Skeletal muscle cell (primary cell): Measurements from ENCODE around the gene EHD1.

ENCODE experiments used
- DNase-seq: peaks from one replicate; pipeline ENCODE4 v3.0.0-alpha.2; 2010; ENCODE audit warnings: low read depth
- H3K4me3 ChIP-seq: 2 replicates; pipeline ENCODE4 v1.5.1; 2011; ENCODE audit warnings: low read depth, mild to moderate bottlenecking, control low read depth, low read length, moderate library complexity

The EHD1 gene

DNA sequence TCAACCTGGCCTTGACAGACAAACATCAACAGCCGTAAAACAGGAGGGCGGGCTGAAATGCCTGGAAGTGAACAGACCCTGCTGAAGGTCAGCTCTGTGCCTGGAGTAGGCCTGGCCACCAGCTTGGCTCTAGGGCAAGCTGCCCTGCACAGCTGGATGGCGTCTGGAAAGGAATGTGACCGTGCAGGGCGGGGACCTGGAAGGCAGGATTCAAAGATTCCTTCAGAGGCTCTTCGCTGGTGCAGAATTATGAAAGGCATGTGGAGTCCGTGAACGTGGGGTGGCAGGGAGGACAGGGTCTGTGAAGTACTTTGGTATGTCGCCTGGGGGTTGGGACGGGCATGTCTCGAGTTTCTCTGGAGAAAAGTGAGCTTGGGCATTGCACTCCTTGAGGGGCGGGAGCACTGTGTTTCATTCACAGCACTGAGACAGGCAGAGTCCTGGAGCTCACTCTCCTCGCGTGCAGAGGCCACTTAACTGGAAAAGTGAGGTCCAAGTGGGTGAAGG is 1.5 kb downstream of the EHD1 start:
- no peak for DNase-seq
- peak overlapping the region; percentile 96 for H3K4me3 ChIP-seq

DNA sequence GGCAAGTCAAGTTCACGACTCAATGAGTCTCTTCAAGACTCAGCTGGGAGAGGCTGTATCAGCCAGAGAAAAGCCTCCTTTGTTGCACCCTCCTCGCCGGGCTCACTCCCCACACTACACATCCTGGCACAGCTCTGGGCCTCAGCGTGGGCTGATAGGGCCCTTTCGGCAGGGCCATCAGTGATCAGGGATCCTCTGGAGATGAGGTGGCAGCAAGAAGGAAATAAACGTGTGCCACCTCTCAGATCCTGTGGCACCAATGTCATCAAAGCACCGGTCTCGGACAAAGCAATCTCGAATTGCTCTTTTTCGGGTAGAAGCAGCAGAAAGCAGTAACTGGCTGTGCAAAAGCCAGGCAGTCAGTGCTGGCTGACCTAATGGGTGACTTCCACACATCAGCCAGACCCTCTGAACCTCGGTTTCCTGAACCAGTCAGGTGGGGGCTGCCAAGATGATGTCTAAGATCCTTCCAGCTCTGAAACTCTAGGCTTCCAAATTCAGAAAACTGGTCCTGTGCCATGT is 2.1 kb downstream of the EHD1 start:
- DNase-seq = no peak
- peak overlapping the region; percentile 96 for H3K4me3 ChIP-seq

DNA sequence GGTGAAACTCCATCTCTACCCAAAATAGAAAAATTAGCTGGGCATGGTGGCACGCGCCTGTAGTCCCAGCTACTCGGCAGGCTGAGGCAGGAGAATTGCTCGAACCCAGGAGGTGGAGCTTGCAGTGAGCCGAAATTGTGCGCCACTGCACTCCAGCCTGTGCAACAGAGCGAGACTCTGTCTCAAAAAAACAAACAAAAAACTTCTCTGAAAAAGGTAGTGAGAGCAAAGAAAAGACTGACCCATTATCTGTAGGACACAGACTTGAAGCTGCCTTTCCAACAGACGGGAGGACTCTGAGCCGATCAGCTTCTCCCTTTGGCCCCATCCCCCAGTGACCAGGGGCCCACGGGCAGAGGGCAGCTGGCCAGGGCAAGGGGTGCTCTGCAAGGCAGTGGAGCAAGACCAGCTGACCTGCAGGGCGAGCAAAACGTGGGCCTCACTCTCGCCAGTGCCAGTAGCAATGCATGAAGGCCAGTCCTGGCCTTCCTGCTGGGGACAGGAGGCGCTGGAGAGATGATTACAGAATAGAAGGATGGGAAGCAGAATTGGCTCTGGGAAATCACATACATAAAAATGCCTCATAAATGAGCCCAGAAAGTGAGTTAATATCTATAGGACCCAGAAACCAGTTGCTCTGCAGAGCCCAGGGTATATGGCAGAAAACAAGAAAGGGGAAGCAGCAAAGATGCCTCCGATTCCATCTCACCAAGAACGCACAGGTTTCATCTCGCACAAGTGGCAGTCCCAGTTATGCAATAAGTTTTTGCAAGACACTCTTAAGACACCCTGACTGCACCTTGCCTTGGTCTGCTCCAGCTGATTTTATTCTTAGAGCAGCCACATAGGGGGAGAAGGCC is 2.8 kb downstream of the EHD1 start:
- peak overlapping the region; percentile 96 for H3K4me3 ChIP-seq
- DNase-seq = no peak

DNA sequence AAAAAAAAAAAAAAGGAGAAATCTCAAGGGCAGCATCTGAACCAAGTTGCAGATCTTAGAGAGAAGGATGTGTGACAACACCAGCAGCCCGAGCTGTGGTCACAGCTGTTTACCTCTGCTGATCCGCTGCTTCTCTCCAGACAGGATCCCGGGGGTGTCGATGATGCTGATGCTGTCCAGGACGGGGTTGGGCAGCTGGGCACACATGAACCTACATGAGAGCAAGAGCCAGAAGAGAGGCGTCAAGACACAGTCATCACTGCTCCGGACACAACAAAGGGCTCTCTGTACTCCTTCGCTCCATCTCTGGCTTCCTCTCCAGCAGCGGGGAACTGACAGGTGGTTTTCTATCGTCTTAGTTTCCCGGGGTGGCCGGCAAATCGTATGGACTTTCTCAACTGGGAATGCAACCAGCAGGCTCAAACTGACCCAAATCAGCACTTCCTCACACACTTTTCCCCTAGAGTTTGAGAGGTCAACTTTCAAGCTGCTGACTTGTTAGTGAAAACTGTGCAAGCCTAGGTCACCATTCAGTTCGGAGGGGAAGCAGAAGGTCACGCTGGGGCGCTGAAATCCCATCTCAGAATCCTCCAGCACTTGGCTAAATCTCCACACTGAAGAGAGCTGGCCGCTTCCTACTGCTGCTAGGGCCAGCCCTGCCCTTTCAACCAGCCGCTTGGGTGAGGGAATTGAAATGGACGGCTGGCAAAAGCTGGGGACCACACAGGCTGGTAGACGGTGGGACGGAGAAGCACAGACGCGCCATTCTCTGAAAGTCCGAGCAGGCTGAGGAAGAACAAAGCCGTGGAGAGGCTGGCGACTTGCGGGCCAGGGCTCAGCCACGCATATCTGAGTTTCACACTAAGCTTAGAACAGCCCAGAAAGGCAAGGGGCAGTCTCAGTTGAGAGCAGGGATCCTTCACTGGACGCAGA is 3.8 kb downstream of the EHD1 start:
- no peak for DNase-seq
- H3K4me3 ChIP-seq = no peak overlapping the region

DNA sequence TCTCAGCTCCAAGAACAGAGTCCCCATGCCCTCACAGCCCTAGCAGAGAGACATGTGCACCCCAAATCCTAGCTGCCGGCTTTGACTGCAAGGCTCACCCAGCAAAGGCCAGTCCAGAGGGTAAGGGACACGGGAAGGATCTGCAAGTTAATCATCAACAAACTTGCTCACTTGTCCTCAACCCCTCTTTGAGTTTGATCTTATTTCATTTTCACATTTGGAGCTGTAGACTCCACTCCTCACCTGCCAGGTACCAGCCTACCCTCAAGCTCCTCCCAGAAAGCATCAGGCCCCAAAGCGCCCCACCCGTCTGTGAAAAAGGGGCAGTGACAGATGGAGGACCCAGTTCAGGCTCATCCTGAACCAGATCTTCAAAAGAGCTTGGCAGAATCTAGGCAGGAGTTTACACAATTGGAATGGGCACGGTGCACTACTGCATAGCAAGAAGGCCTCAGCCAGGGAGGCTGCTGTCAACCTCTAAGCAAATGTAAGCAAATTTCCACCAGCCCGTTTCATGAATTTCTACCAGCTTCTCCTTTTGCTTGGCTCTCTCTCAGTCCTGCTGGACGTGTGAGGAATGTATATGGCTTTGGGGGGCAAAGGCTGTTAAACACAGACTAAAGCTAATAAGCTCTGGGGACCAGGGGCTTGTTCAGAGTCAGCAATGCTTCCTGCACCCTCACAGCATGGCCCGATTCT is 5.5 kb downstream of the EHD1 start:
- H3K4me3 ChIP-seq = no peak overlapping the region
- DNase-seq = no peak

DNA sequence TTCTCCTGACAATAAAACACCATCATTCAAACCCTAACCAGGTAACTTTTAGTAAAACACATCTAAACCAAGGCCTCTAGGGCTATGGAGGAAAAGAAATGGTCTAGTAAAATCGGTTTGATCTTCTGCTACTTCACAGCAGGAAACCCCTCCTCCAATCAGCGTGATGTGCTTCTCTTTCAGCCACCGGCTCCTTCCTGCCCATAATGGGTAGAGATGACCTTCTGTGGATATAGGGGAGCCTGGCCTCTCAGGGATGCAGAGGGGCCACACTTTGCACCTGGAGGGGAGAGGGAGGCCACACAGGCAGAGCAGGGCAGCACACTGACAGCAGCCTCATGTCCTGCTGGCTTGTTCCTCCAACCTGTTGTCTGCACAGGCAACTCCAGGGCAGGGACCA is 6.9 kb downstream of the EHD1 start:
- no peak for DNase-seq
- H3K4me3 ChIP-seq = no peak overlapping the region

DNA sequence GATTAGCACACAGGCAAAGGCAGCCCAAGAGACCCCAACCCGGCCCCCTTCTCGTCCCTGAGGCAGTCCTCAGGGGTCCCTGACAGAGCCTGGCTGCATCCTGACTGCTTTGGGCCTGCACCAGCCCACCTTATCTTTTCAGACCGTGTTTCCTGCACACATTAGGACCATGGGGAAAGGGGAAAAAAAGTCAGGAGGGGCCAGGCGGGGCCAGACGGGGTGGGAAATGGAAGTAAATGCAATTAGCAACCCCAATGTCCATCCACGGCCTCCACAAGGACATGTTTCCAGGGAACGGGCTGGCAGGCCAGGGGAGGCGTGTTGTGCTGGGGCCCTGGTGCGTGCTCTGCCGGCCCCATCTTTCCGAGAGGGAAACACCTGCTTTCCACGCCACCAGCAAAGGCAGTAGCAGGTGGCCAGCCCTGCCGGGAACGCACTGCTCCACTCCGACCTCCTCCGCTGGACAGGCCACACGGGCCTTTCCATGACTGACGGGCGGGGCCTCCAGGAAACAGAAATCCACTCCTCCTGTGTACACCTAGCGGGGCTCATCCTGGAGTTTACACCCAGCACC is 7.4 kb downstream of the EHD1 start:
- no peak overlapping the region for H3K4me3 ChIP-seq
- DNase-seq = no peak

DNA sequence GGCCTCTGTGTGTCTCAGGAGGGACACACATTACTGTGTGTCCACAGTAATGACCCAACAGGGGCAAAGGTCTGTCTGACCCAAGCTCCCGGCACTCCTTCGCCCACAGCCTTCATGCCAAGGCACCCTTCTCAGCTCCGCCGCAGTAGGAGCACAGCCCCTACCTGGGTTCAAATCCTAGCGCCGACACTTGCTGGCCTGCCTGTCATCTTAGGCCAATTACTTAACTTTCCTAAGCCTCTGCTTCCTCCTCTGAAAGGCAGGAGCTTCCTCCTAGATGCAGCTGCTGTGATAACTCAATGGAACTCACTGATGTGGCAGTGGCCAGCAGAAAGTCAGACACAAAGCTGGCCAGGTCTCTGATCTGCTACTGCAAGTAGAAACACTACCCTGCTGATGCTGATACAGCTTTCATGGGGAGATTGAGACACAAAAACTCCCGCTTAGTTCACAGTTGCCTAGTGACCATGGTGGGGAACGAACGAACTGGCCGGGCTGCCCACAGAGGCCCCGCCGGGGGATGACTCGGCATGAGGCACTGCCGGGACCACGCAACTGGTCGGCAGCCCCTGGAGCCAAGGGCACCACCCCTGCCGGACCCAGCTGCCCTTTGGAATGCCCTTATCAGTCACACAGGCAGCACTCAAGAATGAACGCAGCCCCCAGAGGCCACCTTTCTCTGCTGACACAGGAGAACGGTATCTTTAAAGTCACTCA is 8.1 kb downstream of the EHD1 start:
- DNase-seq = no peak
- H3K4me3 ChIP-seq = no peak overlapping the region

DNA sequence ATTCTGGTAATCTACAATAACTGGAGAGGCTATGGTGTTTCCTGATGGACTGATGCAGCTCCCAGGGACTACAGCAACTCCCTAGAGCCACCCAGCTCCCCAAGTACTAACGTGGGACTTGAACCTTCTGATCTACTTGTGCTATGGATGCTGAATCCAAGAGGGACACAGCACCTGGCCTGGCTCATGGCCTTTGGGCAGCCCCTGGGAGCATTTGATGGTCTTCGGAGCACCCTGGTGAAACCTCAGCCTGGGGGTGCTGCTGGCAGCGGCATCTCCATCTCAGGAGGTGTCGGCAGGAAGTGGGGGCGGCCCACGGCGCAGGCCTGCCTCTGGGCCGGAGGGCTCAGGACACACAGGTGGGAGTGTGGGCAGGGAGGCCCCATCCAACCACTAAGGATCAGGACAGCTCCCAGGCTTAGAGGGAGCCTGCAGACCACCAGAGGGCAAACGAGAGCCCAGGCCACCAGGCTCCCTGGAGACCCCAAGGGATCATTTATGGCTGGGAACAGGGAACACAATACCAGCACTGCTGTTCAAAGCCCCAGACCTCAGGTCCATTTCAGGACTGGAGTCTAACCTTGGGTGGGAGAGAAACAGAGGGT is 8.7 kb downstream of the EHD1 start:
- DNase-seq = no peak
- H3K4me3 ChIP-seq = no peak overlapping the region

DNA sequence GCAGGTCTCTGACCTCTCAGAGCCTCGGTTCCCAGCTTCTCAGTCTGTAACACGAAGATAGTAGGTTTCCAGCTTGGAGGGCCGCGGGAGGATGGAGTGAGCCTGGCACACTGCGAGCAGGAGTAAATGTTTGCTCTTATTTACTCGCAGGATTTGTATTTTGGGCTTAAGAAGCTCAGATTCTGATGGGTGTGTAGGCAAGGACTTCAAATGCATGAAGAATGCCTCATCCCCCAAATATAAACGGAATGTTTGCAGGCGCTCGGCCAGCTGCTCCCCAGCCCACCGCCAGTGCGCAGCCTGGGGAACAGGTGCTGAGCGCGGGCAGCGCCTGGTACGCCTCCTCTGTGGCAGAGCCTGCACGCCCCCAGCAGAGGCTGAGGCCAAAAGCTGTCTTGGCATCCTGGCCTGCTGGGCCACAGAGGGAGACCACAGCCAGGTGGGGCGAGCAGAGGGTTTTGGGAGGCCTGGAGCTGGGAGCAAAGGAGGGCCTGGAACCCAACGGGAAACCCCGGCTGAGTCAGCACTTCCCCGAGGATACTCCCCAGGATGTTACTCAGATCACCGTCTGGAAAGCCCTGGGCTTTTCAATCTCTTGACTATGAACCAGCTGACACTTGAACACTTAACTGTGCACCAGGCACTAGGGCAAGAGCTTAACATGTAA is 9.4 kb downstream of the EHD1 start:
- H3K4me3 ChIP-seq = no peak overlapping the region
- no peak for DNase-seq

DNA sequence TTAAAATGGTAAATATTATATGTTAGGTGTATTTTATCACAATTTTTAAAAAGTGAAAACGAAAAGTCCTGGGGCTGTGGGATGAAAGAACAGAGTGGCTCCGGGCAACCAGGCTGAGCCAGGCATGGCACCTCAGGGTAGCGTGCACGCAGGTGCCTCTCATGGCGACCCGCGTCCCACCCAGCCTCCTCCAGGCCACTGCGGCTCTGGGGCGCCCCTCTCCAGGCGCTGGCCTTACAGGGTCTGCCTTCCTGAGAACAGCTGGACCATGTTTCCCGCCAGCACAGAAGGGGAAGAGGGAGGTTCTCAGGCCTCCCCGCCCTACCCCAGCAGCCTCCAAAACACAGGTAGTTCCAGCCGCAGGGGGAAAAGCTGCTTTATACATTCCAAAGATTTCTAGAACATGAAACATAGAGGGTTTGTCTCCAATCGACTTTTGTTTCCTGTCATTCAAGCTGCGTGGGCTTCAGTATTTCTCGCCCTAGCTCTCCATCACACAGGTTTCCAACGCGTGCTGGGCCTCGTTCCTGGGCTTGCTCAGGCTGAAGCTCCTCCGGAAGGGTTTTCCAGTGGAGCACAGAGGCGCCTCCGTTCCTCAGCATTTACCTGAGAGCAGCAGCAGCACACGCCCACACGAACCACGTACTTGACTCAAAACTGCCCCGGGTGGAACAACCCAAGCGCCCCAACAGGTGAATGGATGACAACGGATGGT is 10.5 kb downstream of the EHD1 start:
- no peak for DNase-seq
- no peak overlapping the region for H3K4me3 ChIP-seq

DNA sequence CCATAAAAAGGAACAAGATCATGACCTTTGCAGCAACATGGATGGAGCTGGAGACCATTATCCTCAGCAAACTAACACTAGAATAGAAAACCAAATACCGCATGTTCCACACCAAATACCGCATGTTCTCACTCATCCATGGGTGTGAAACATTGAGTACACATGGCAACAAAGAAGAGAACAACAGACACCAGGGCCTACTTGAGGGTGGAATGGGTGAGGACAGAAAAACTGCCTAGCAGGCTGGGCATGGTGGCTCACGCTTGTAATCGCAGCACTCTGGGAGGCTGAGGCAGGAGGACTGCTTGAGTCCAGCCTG is 12.3 kb downstream of the EHD1 start:
- DNase-seq = no peak
- no peak overlapping the region for H3K4me3 ChIP-seq

DNA sequence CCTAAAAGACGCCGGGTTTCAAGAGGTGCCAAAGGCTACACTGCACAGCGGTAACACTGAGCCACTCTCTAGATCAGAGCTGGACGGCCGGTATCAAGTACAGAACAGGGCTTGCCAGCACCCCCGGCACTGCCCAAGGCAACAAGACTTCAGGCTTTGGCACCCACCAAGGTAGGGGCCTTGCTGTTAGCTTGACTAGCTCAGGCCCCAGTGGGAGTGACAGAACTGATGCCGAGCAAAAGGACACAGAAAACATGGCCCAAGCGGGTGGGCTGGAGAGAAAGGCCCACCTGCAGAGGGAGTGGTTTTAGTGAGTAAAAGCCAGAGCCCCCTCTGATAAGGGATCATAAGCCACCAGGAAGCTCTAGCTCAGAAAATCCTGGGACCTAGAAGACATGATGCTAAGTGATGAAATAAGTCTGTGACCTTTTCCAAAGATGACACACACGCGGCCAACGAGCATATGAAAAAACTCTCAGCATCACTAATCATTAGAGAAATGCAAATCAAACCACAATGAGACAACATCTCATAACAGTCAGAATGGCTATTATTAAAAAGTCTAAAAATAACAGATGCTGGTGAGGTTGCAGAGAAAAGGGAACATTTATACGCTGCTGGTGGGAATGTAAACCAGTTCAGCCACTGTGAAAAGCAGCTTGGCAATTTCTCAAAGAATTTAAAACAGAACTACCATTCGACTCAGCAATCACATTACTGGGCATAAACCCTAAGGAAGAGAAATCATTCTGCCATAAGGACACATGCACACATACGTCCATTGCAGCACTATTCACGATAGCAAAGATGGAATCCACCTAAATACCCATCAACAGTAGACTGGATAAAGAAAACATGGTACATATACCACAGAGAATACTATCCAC is 12.9 kb downstream of the EHD1 start:
- no peak overlapping the region for H3K4me3 ChIP-seq

DNA sequence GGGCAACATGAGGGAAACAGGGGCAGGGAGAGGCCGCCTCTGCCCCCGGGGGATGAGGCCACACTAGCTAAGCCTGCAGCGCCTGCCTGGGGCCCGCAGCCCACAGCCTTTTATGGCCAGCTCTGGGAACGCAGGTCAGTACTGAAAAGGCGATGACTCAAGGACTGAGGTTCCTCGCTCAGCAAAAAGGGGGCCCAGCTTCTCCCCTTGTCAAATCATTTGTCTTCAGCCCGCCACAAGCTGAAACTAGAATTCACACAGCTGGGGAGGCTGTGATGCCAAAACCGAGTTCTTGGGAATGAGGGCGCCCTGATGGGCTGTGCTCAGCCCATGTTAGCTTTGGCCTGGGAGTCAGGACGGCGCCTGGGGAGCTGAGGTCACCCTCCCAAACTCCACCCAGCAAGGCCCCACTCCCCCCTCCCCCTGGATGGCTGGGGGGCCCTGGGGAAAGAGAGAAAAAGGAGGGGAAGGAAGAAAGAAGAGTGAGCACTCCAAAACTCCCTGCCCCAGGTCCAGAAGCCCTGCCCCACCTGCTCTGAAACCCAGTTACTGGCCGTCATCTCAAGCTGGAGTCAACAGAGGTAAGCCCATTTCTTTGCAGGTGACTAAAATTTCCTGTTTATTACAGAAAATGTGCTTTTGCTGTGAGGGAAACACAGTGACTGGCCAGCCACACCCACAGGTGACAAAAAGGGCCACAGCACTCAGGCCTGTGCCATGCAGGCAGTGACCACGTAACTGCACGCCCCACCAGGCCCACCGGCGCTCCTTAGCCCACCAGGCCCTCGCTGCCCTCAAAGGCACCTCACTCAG is 13.7 kb downstream of the EHD1 start:
- DNase-seq = peak; percentile 90
- no peak overlapping the region for H3K4me3 ChIP-seq

More for the DNA sequence above, 12.9 kb downstream of the EHD1 start:
- DNase-seq = no peak

DNA sequence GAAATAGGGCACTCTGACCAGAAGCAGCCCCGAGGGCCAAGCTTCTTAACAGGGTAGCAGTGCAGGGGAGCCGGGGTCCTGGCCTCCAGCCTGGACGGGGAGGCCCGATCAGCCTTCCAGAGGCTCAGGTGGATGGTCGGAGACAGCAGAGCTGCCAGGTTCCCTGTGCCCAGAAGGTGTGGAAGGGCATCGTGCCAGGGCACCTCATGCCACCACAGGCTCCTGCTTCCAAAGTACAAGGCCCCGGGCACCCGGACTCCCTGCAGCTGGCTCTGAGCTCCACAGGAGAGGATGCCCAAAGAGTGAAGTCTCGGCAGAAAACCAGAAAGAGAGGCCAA is 14.3 kb downstream of the EHD1 start:
- H3K4me3 ChIP-seq = peak overlapping the region; percentile 5
- DNase-seq = no peak
